Lower leg skin (tissue), 4 donors: Measurements from ENCODE around the gene ATG16L2. TPM values are rescaled to one million over a fixed set of nuclear protein-coding genes. Genes with fewer than 3 reads are reported as not detected.
A peak's percentile ranks its signal among the peaks of the same experiment; 100 is the strongest.
"Not testable (repeated sequence)": the region's sequence is repeated elsewhere in the genome, so short reads cannot be mapped to it uniquely, and the experiment has no call there.

Experiments
- DNase-seq, 2 donors: peaks; one replicate each; pipeline ENCODE4 v3.0.0-alpha.2; 2019; ENCODE audit warnings: low spot score in 2 of 2
- H3K4me3 ChIP-seq: fragments of 200-600 bp; sonication (generic); 2 replicates; pipeline ENCODE4 v1.5.1; 2017; ENCODE audit warnings: mild to moderate bottlenecking, low read depth; ENCODE audit not compliant: poor library complexity, severe bottlenecking
- CTCF ChIP-seq, 3 donors: fragments of 450-650 bp; IDR thresholded peaks; one replicate each; pipeline ENCODE4 v1.5.1; 2016; ENCODE audit warnings: antibody characterized with exemption in 3 of 3, mild to moderate bottlenecking in 3 of 3, moderate library complexity in 2 of 3
- POLR2A ChIP-seq, 2 donors: fragments of 450-650 bp; IDR thresholded peaks; one replicate each; pipeline ENCODE4 v1.6.1; 2016 to 2017; ENCODE audit warnings: antibody characterized with exemption in 2 of 2, mild to moderate bottlenecking in 1 of 2, moderate library complexity in 1 of 2
- WGBS, 2 donors: methylation state at CpG; one replicate each; pipeline ENCODE4 v1.1.5; 2018; 5-methylcytosine and 5-hydroxymethylcytosine counted together
- intact Hi-C: fragments of 100-400 bp; cut with DNase I; formaldehyde crosslinking; loops from one replicate; pipeline ENCODE4 v1.15.0; 2023; ENCODE audit warnings: low total_unique reads
- total RNA-seq, 4 donors: library from RNA; depleted of rRNA; stranded (reverse); fragments of >200 nt; gene quantifications; one replicate each; pipeline ENCODE4 v1.1.0, GENCODE V29; 2016

Gene ATG16L2
- total RNA-seq, 4 donors from 2014 or later: 82.6 to 157 (median 92.9) TPM

DNA sequence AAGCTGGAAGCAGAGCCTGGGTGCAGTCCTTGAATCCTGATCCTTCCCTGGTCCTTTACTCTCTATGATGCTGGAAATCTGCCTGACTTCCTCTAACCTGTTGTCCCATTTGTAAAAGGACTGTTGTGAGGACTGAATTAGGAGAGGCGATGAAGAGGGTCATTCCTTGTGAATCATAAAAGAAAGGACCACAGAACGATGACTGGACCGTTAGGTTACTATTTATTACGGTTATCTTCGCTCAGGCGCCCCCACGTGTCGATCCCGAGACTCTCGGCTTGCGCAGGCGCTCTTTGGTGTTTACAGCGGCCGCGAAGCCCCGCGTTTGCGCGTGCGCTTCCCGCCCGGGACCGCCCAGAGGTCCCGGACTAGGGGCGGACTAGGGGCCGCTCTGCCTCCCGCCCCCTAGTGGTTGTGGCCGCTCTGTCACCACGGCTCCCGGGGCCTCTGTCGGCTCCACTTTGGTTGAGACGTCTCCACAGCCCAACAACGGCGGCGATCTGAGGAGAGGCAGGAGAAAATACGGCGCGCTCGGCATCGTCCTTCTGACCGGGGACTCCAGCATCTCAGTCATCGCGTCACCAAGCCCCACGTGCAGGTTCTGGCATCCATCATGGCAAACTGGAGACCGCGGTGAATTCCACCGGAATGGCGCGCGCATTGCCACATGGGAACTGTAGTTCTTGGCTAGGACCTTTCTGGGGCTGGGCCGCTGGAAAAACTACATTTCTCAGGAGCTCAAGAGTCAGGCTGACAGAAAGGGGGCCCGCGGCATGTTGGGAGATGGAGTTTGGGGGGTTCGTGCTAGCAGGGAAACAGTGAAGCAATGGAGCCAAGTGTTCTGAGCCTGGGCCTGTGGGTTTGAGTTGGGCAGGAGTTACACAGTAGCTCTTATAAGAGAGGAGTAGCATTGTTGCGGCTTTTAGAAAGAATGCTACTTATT, 20.5 kb upstream of the ATG16L2 start, which contains the start of gene STARD10:
Gene STARD10 (minus strand): TSS at position 623 of the 943 bp plus-strand sequence. CDS start 12,866 bp downstream, outside the sequence.
- peak; percentile 94 to 99 for DNase-seq
- peak within 1 kb of the TSS; percentile 26 for H3K4me3 ChIP-seq
- intact Hi-C loops: no loop called here
- TF ChIP-seq CTCF (IDR thresholded peaks at IDR 0.05) (peak in 2 of 3 donors; percentile 80 to 99), POLR2A (IDR thresholded peaks at IDR 0.05) (no peak)
- WGBS, 2 donors: 2% methylated on average over 52 to 54 of the region's 55 CpGs

DNA sequence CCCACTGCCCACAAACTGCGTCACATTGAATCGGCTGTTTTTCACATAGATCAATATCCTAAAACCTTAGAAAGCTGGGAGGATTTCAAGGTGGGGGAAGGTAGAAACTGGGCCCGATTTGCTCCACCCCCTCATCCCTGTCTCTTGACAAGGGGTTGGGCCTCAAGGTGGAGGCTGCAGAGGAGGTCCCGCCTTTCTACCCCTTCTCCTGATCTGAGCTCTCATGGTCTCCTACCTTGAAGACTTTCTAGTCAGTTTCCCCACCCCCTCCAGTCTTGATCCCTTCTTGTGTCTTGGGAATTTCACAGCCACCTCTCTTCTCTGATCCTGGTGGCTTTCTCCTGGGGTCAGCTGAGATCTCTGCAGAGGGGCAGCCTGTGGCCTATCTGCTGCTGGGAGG, 15.8 kb upstream of the ATG16L2 start:
- no peak for DNase-seq
- WGBS, 2 donors: 65 to 79% methylated on average over 4 of the region's 4 CpGs
- TF ChIP-seq CTCF (IDR thresholded peaks at IDR 0.05): no peak
- TF ChIP-seq POLR2A (IDR thresholded peaks at IDR 0.05): no peak
- intact Hi-C loops: no loop called here
- H3K4me3 ChIP-seq: no peak overlapping the region

GRCh38 chr11:72799441-72799840, 14.8 kb upstream of the ATG16L2 start:
- 50 to 53% methylated on average over 4 of the region's 4 CpGs for WGBS, 2 donors
- intact Hi-C loops: no loop called here
- TF ChIP-seq CTCF (IDR thresholded peaks at IDR 0.05) (no peak), POLR2A (IDR thresholded peaks at IDR 0.05) (no peak)
- no peak overlapping the region for H3K4me3 ChIP-seq
- DNase-seq: no peak

GRCh38 chr11:72802822-72803221, 11.4 kb upstream of the ATG16L2 start:
- TF ChIP-seq POLR2A (IDR thresholded peaks at IDR 0.05) (no peak), CTCF (IDR thresholded peaks at IDR 0.05) (no peak)
- WGBS, 2 donors: 81 to 92% methylated on average over 6 of the region's 6 CpGs
- DNase-seq: no peak
- H3K4me3 ChIP-seq: no peak overlapping the region
- intact Hi-C loops: no loop called here

- DNase-seq: no peak
- intact Hi-C loops: no loop called here
- TF ChIP-seq CTCF (IDR thresholded peaks at IDR 0.05) (no peak), POLR2A (IDR thresholded peaks at IDR 0.05) (no peak)
- H3K4me3 ChIP-seq: no peak overlapping the region
- 79 to 90% methylated on average over 6 of the region's 6 CpGs for WGBS, 2 donors
These were observed 9.0 kb upstream of the ATG16L2 start for GRCh38 chr11:72805216-72805615.

- DNase-seq, H3K4me3 ChIP-seq, intact Hi-C loops: not testable (repeated sequence)
- 85 to 94% methylated on average over 1 of the region's 1 CpG for WGBS, 2 donors
These were observed 7.8 kb upstream of the ATG16L2 start for GRCh38 chr11:72806378-72806777.
